ENCODE data around the gene ALKBH3.

- TF ChIP-seq, protein P1, sequence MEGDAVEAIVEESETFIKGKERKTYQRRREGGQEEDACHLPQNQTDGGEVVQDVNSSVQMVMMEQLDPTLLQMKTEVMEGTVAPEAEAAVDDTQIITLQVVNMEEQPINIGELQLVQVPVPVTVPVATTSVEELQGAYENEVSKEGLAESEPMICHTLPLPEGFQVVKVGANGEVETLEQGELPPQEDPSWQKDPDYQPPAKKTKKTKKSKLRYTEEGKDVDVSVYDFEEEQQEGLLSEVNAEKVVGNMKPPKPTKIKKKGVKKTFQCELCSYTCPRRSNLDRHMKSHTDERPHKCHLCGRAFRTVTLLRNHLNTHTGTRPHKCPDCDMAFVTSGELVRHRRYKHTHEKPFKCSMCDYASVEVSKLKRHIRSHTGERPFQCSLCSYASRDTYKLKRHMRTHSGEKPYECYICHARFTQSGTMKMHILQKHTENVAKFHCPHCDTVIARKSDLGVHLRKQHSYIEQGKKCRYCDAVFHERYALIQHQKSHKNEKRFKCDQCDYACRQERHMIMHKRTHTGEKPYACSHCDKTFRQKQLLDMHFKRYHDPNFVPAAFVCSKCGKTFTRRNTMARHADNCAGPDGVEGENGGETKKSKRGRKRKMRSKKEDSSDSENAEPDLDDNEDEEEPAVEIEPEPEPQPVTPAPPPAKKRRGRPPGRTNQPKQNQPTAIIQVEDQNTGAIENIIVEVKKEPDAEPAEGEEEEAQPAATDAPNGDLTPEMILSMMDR (IDR thresholded peaks at IDR 0.05; ENCODE audit: insufficient read depth, low read length), result no peak
- TF ChIP-seq REST (IDR thresholded peaks at IDR 0.05; ENCODE audit: insufficient replicate concordance, low read depth), result no peak
- no peak for TF ChIP-seq POLR2AphosphoS5 (IDR thresholded peaks at IDR 0.05; ENCODE audit: low read depth)
- no peak for TF ChIP-seq SPI1 (IDR thresholded peaks at IDR 0.05; ENCODE audit: borderline replicate concordance, low read depth)
- TF ChIP-seq GABPA (IDR thresholded peaks at IDR 0.05; ENCODE audit: low read depth), result no peak
Observed at GRCh38 chr11:43894546-43894945, 13.9 kb downstream of the ALKBH3 start.
